BLaER1 treated with 17β-estradiol and CSF1 and Interleukin-3, amounts not matched to agents 10 nM and 100 nM (cell line): ENCODE results near the gene DNAJB12.

Source experiments
- H3K27ac ChIP-seq, 11 experiments: shearing (Covaris generic); formaldehyde crosslinking; 2 replicates each; pipeline ENCODE4 v1.8.1; 2022
- H3K27me3 ChIP-seq, 11 experiments: shearing (Covaris generic); formaldehyde crosslinking; 2 replicates each; pipeline ENCODE4 v1.8.1; 2022
- H3K36me3 ChIP-seq, 11 experiments: shearing (Covaris generic); formaldehyde crosslinking; 2 replicates each; pipeline ENCODE4 v1.8.1; 2022
- H3K4me1 ChIP-seq, 10 experiments: shearing (Covaris generic); formaldehyde crosslinking; 2 replicates each; pipeline ENCODE4 v1.8.1; 2022
- H3K4me2 ChIP-seq, 11 experiments: shearing (Covaris generic); formaldehyde crosslinking; 2 replicates each; pipeline ENCODE4 v1.8.1; 2022
- H3K4me3 ChIP-seq, 10 experiments: shearing (Covaris generic); formaldehyde crosslinking; 2 replicates each; pipeline ENCODE4 v1.8.1; 2022
- H3K9ac ChIP-seq, 11 experiments: shearing (Covaris generic); formaldehyde crosslinking; 2 replicates each; pipeline ENCODE4 v1.8.1; 2022
- H3K9me3 ChIP-seq, 11 experiments: shearing (Covaris generic); formaldehyde crosslinking; replicated peaks in 1 of 11; 2 replicates each; pipeline ENCODE4 v1.8.1; 2022
- H4K20me1 ChIP-seq, 11 experiments: shearing (Covaris generic); formaldehyde crosslinking; 2 replicates each; pipeline ENCODE4 v1.8.1; 2022
- Cebpa-rat ChIP-seq, 11 experiments: shearing (Covaris generic); IDR thresholded peaks; 2 replicates each; pipeline ENCODE4 v1.8.1; 2022

Gene DNAJB12

DNA sequence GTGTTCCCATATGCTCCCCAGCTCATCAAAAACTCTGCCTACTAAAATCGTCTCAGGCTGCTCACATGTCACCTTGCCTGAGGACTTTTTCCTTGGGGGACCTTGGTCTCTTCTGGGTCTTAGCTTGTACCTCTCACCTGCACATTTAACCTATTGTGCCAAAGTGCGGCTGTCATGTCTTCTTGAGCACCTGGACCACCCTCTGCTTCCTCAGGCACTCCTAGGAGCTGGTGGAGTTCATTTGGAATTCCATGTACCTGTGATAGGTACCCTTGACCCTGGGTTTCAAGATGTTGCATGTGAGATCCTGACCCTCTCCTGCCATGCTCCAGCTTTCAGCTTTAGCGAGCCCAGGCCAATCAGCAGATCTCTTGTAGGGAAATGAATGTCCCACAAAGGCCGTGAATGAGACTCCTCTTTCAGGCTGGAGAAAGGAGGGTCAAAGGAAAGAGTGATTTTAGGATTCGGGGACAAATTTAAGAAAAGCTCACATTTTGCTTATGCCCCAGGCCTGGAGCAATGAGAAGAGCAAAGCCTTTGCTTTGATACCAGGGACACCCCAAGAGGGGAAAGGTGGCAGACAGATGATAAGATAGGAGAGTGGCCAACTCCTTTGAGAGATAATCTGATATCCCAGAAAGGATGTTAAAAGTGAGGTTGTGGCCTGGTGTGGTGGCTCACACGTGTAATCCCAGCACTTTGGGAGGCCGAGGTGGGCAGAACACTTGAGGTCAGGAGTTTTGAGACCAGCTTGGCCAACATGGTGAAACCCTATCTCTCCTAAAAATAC, 10.6 kb upstream of the DNAJB12 start:
- H3K4me2 ChIP-seq, result peak overlapping the region in 9 of 11 experiments; percentile 55 to 81 (median 74); a peak in 12 of 22 replicates
- H3K4me1 ChIP-seq, result peaks cover 7 to 22% (median 12%) of the 10 kb centered on the region in 10 experiments; a peak in 19 of 20 replicates
- no peaks in the 10 kb centered on the region for H3K9me3 ChIP-seq
- no peaks in the 10 kb centered on the region for H3K27me3 ChIP-seq
- peaks cover 12 to 48% (median 27%) of the 10 kb centered on the region in 11 experiments; a peak in 20 of 22 replicates for H3K36me3 ChIP-seq
- peak overlapping the region in 5 of 11 experiments; percentile 50 to 70 (median 69); a peak in 5 of 22 replicates for H3K27ac ChIP-seq
- no peaks in the 10 kb centered on the region for H4K20me1 ChIP-seq
- no peak for TF ChIP-seq Cebpa-rat (IDR thresholded peaks at IDR 0.05)
- H3K4me3 ChIP-seq, result no peak overlapping the region
- H3K9ac ChIP-seq, result peak overlapping the region in 4 of 11 experiments; percentile 51 to 74 (median 64); a peak in 4 of 22 replicates

DNA sequence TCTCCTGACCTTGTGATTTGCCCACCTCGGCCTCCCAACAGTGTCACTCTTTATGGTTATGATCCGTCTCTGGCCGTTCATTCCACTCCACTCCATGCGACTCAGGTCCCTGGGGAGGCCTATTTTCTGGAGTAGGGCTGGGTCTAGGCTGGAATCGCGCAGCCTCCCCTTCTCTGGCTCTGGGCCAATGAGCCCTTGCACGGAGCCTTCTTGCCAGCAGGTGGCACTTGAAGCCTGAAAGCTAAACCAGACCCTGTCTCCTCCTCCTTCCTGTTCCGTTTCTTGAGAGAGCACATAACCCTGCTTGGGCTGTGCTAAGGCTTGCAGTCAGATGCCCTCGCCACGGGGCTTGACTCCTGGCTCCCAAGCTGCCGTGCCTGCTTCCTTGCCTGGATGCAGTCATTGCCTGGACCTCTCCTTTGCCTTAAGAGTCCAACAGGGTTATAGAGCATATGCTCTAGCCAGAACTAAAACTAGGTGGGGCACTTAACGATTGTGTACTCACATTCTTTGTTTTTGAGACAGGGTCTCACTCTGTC, 9.6 kb upstream of the DNAJB12 start:
- Histone ChIP-seq H3K4me3 (peak overlapping the region in 1 of 10 experiments; percentile 37; a peak in 3 of 20 replicates), H3K4me1 (peaks cover 7 to 22% (median 12%) of the 10 kb centered on the region in 10 experiments; a peak in 19 of 20 replicates), H3K4me2 (peak overlapping the region; percentile 55 to 81 (median 73)), H3K9me3 (no peaks in the 10 kb centered on the region), H4K20me1 (no peaks in the 10 kb centered on the region), H3K9ac (peak overlapping the region; percentile 17 to 74 (median 61); a peak in 18 of 22 replicates), H3K27ac (peak overlapping the region in 10 of 11 experiments; percentile 20 to 70 (median 62); a peak in 19 of 22 replicates), H3K27me3 (no peaks in the 10 kb centered on the region), H3K36me3 (peaks cover 12 to 43% (median 27%) of the 10 kb centered on the region in 11 experiments; a peak in 20 of 22 replicates)
- no peak for TF ChIP-seq Cebpa-rat (IDR thresholded peaks at IDR 0.05)

DNA sequence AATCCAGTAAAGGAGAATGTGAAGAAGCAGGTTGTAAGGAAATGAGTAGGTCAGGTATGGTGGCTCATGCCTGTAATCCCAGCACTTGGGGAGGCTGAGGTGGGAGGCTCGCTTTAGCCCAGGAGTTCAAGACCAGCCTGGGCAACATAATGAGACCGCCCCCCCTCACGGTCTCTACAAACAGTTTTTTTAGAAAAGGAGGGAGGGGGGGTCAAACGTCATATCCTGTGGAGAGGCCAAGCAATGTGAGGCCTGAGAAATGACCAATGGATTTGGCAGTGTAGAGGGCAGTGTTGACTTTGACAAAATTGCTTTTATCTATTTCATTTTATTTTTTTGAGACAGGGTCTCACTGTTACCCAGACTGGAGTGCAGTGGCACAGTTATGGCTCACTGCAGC, 2.3 kb upstream of the DNAJB12 start:
- peaks cover 14 to 24% (median 22%) of the 10 kb centered on the region in 11 experiments; a peak in 20 of 22 replicates for H4K20me1 ChIP-seq
- H3K4me2 ChIP-seq, result no peak overlapping the region
- H3K27me3 ChIP-seq, result no peaks in the 10 kb centered on the region
- no peak overlapping the region for H3K9ac ChIP-seq
- H3K9me3 ChIP-seq, result no peaks in the 10 kb centered on the region
- no peak overlapping the region for H3K4me3 ChIP-seq
- peaks cover 6 to 17% (median 14%) of the 10 kb centered on the region in 11 experiments; a peak in 20 of 22 replicates for H3K36me3 ChIP-seq
- H3K27ac ChIP-seq, result no peak overlapping the region
- H3K4me1 ChIP-seq, result peaks cover 14 to 26% (median 22%) of the 10 kb centered on the region in 10 experiments
- no peak for TF ChIP-seq Cebpa-rat (IDR thresholded peaks at IDR 0.05)

DNA sequence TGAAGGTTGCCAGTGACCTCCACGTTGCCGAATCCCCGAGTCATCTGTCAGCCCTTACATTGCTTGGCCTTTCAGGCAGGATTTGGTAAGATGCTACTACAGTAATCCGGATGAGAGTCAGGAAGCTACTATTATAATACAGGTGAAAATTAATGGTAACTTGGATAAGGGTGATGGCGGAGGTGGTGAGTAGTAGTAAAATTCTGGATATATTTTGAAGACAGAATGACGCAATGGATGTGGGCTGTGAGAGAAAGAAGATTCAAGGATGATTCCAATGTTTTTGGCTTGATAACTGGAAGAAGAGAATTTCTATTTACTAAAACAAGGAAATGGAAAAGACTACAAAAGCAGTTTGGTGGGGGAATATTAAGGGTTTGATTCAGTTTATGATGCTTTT, 1.4 kb upstream of the DNAJB12 start:
- Histone ChIP-seq H3K4me2 (no peak overlapping the region), H3K4me1 (peaks cover 18 to 35% (median 30%) of the 10 kb centered on the region in 10 experiments), H3K36me3 (peaks cover 14 to 26% (median 22%) of the 10 kb centered on the region in 11 experiments), H3K9me3 (no peaks in the 10 kb centered on the region), H3K27me3 (no peaks in the 10 kb centered on the region), H3K27ac (no peak overlapping the region), H3K4me3 (no peak overlapping the region), H4K20me1 (peaks cover 23 to 33% (median 31%) of the 10 kb centered on the region in 11 experiments; a peak in 20 of 22 replicates), H3K9ac (no peak overlapping the region)
- no peak for TF ChIP-seq Cebpa-rat (IDR thresholded peaks at IDR 0.05)

DNA sequence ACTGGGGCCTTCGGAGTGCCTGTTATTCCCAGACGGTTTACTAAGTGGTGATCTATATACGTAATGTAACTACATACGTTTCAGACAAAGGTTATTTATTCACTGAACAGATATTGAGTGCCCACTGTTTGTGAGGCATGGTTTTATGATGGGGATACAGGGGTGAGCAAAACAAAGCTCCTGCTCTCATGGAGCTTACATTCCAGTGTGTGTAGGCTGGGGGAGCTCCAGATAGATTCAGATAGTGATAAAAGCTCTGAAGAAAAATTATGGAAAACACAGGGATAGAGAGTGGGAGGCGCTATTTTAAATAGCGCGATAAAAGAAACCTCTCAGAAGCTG, 466 bp upstream of the DNAJB12 start:
- peaks cover 18 to 39% (median 34%) of the 10 kb centered on the region in 10 experiments for H3K4me1 ChIP-seq
- peak overlapping the region; percentile 57 to 97 (median 77) for H3K4me2 ChIP-seq
- no peak for TF ChIP-seq Cebpa-rat (IDR thresholded peaks at IDR 0.05)
- peaks cover 32 to 42% (median 40%) of the 10 kb centered on the region in 11 experiments; a peak in 20 of 22 replicates for H4K20me1 ChIP-seq
- H3K9ac ChIP-seq, result peak overlapping the region; percentile 89 to 99 (median 94); a peak in 21 of 22 replicates
- peaks cover 20 to 35% (median 32%) of the 10 kb centered on the region in 11 experiments for H3K36me3 ChIP-seq
- no peaks in the 10 kb centered on the region for H3K9me3 ChIP-seq
- H3K27ac ChIP-seq, result peak overlapping the region; percentile 94 to 99 (median 96); a peak in 21 of 22 replicates
- peak overlapping the region; percentile 82 to 97 (median 93) for H3K4me3 ChIP-seq
- H3K27me3 ChIP-seq, result no peaks in the 10 kb centered on the region

DNA sequence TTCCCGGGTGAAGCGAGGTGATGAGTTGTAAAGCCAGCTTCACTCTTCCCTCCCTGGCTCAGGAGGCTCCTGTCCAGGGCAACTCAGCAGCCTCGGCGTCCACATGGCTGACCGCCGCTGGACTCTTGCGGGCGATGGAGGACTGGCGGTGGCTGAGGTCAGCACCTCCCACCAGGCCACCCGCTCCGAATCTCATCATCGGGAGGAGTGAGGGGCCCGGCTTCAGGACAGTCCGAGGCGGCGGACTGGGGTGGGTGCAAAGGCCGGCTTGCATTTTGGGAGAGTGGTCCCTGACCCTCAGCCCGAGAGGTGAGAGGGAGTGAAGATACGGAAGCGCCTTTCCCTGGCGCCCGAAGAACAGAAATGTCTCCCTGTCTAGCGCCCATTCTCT, 759 bp downstream of the DNAJB12 start:
- peak overlapping the region; percentile 82 to 97 (median 93) for H3K4me3 ChIP-seq
- no peaks in the 10 kb centered on the region for H3K27me3 ChIP-seq
- H3K36me3 ChIP-seq, result peaks cover 33 to 48% (median 44%) of the 10 kb centered on the region in 11 experiments
- H3K27ac ChIP-seq, result peak overlapping the region; percentile 94 to 99 (median 96)
- peaks cover 18 to 49% (median 38%) of the 10 kb centered on the region in 10 experiments for H3K4me1 ChIP-seq
- H4K20me1 ChIP-seq, result peaks cover 44 to 54% (median 52%) of the 10 kb centered on the region in 11 experiments; a peak in 20 of 22 replicates
- H3K9ac ChIP-seq, result peak overlapping the region; percentile 89 to 99 (median 94)
- no peaks in the 10 kb centered on the region for H3K9me3 ChIP-seq
- peak overlapping the region; percentile 89 to 100 (median 97) for H3K4me2 ChIP-seq
- TF ChIP-seq Cebpa-rat (IDR thresholded peaks at IDR 0.05), result no peak

DNA sequence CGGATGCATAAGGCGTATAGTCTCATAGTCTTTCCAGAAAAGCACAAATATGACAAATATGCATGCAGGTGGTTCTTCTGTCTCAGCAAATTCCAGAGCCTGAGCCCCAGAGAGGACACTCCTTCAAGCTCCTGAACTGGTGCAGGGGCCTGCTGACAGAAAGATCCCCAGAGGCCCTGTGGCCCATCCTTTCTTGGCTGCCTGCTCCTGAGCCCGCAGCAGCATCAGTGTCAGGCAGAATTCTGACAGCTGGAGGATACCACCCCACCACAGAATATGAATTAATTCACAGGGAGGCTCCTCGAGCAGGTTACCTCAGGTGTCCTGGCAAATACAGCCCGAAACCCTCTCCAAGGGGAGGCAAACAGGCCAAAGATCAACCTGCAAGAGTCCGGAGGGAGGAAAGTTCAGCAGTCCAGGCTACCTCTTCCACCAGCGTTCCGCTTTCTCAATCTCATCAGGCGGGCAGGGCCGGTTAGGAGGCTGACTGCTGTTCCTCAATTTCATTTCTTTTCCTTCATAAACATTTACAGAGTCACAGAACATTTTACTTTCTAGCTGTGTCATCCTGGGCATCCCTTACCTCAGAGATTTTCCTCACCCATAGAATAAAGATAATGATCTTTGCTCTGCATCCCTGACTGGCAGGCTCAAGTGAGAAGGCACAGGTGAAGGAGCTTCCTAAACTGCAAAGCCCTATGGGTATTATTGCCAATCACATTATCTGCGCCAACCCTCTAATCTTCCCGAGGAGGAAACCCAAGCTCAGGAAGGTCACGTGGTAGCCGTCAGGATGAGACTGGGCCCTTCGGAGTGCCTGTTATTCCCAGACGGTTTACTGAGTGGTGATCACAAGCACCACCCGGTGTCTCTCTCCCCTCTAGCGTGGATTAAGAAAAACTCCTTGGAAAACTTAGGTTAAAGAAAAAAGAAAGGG, 1.4 kb downstream of the DNAJB12 start:
- Histone ChIP-seq H3K4me3 (peak overlapping the region; percentile 82 to 97 (median 93)), H3K27ac (peak overlapping the region; percentile 94 to 99 (median 96)), H3K9ac (peak overlapping the region; percentile 89 to 99 (median 94)), H3K9me3 (no peaks in the 10 kb centered on the region), H3K27me3 (no peaks in the 10 kb centered on the region), H3K36me3 (peaks cover 39 to 54% (median 51%) of the 10 kb centered on the region in 11 experiments), H3K4me2 (peak overlapping the region; percentile 89 to 100 (median 97)), H4K20me1 (peaks cover 51 to 61% (median 59%) of the 10 kb centered on the region in 11 experiments; a peak in 21 of 22 replicates), H3K4me1 (peaks cover 18 to 49% (median 38%) of the 10 kb centered on the region in 10 experiments)
- TF ChIP-seq Cebpa-rat (IDR thresholded peaks at IDR 0.05), result no peak

DNA sequence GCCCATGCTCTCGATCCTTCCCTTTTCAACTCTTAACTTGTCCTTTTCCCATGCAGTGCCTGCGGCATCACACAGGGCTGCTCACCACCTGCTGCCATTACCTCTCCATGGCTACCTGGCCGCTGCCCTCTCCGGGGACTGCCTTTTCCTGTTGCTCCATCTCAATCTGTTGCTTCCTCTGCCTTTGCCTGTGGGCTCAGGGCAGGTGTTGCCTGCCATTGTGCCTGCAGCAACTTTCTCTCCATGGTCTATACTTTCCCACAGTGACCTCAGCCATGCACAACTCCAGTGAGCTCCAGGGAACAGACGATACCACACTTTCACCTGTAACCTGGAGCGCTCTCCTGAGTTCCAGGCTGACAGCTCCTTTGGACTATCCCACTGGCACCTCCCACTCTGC, 3.2 kb downstream of the DNAJB12 start:
- H3K4me2 ChIP-seq, result peak overlapping the region in 5 of 11 experiments; percentile 8 to 20 (median 17); a peak in 6 of 22 replicates
- peaks cover 21 to 49% (median 39%) of the 10 kb centered on the region in 10 experiments for H3K4me1 ChIP-seq
- H4K20me1 ChIP-seq, result peaks cover 59 to 79% (median 75%) of the 10 kb centered on the region in 11 experiments; a peak in 21 of 22 replicates

More for the DNA sequence above, 3.2 kb downstream of the DNAJB12 start:
- Histone ChIP-seq H3K27ac (no peak overlapping the region), H3K9me3 (no peaks in the 10 kb centered on the region), H3K9ac (no peak overlapping the region), H3K4me3 (no peak overlapping the region), H3K27me3 (no peaks in the 10 kb centered on the region), H3K36me3 (peaks cover 46 to 72% (median 64%) of the 10 kb centered on the region in 11 experiments)
- no peak for TF ChIP-seq Cebpa-rat (IDR thresholded peaks at IDR 0.05)
